GM21528 (cell line): ENCODE data around the gene AKT1.

Experiments used
- ATAC-seq: cut with Tn5 transposase; IDR thresholded peaks from one replicate; pipeline ENCODE4 v1.9.1; 2021; ENCODE audit warnings: mild to moderate bottlenecking, moderate library complexity; ENCODE audit not compliant: unreplicated experiment, low FRiP score

Gene AKT1

GRCh38 chr14:104787736-104788135, 7.8 kb downstream of the AKT1 start:
- no peak for ATAC-seq

GRCh38 chr14:104786726-104787675, 8.5 kb downstream of the AKT1 start:
- ATAC-seq: no peak

- no peak for ATAC-seq
Observed at GRCh38 chr14:104786091-104786586, 9.4 kb downstream of the AKT1 start.

GRCh38 chr14:104785708-104786080, 9.9 kb downstream of the AKT1 start:
- no peak for ATAC-seq

GRCh38 chr14:104784846-104785707, 10.5 kb downstream of the AKT1 start:
- no peak for ATAC-seq

GRCh38 chr14:104784218-104784568, 11.4 kb downstream of the AKT1 start:
- no peak for ATAC-seq

- ATAC-seq: no peak
Observed at GRCh38 chr14:104783484-104784217, 11.9 kb downstream of the AKT1 start.

- no peak for ATAC-seq
Observed at GRCh38 chr14:104782808-104783139, 12.8 kb downstream of the AKT1 start.

- ATAC-seq: no peak
Observed at GRCh38 chr14:104782086-104782807, 13.3 kb downstream of the AKT1 start.

GRCh38 chr14:104781271-104782077, 14.1 kb downstream of the AKT1 start:
- ATAC-seq: no peak

- ATAC-seq: no peak
Observed at GRCh38 chr14:104780513-104781030, 15.0 kb downstream of the AKT1 start.

GRCh38 chr14:104779776-104780512, 15.6 kb downstream of the AKT1 start:
- ATAC-seq: no peak

- ATAC-seq: no peak
Observed at GRCh38 chr14:104778694-104779331, 16.7 kb downstream of the AKT1 start.

GRCh38 chr14:104777808-104778249, 17.7 kb downstream of the AKT1 start:
- no peak for ATAC-seq

GRCh38 chr14:104776961-104777807, 18.4 kb downstream of the AKT1 start:
- ATAC-seq: no peak

GRCh38 chr14:104776481-104776880, 19.1 kb downstream of the AKT1 start:
- no peak for ATAC-seq

GRCh38 chr14:104775073-104775489, 20.5 kb downstream of the AKT1 start:
- ATAC-seq: no peak
